ENCODE results near the gene CADM2. TPM values are rescaled to one million over a fixed set of nuclear protein-coding genes. Genes with fewer than 3 reads are reported as not detected.

Gene CADM2
- total RNA-seq, 2 experiments from 2014 or later = 0.30 to 0.58 TPM

GRCh38 chr3:85821130-85821756 lies 862.5 kb downstream of the CADM2 start:
- CTCF ChIA-PET = no interaction called here
- no peak overlapping the region for H3K27ac Mint-ChIP-seq
- H3K27me3 Mint-ChIP-seq = no peaks in the 10 kb centered on the region
- H3K36me3 Mint-ChIP-seq = no peaks in the 10 kb centered on the region
- ATAC-seq (no peak), DNase-seq (no peak)
- H3K4me3 Mint-ChIP-seq = no peak overlapping the region
- peaks cover 2% of the 10 kb centered on the region for H3K9me3 Mint-ChIP-seq (ENCODE audit: low read depth)
- no peaks in the 10 kb centered on the region for H3K4me1 Mint-ChIP-seq

GRCh38 chr3:85835857-85836440 lies 877.2 kb downstream of the CADM2 start:
- CTCF ChIA-PET = no interaction called here
- Mint-ChIP-seq H3K9me3 (ENCODE audit: low read depth) (no peaks in the 10 kb centered on the region), H3K4me1 (no peaks in the 10 kb centered on the region), H3K27ac (no peak overlapping the region), H3K36me3 (no peaks in the 10 kb centered on the region), H3K4me3 (no peak overlapping the region), H3K27me3 (no peaks in the 10 kb centered on the region)
- DNase-seq (no peak), ATAC-seq (no peak)

- no peaks in the 10 kb centered on the region for H3K9me3 Mint-ChIP-seq (ENCODE audit: low read depth)
- ATAC-seq = no peak
- no peak overlapping the region for H3K4me3 Mint-ChIP-seq
- no peak overlapping the region for H3K27ac Mint-ChIP-seq
- H3K36me3 Mint-ChIP-seq = no peaks in the 10 kb centered on the region
- H3K4me1 Mint-ChIP-seq = no peaks in the 10 kb centered on the region
- CTCF ChIA-PET = no interaction called here
- no peak for DNase-seq
- no peaks in the 10 kb centered on the region for H3K27me3 Mint-ChIP-seq
These were observed 878.6 kb downstream of the CADM2 start for GRCh38 chr3:85837402-85837801.

GRCh38 chr3:85838921-85839320 lies 880.1 kb downstream of the CADM2 start:
- H3K4me3 Mint-ChIP-seq = no peak overlapping the region
- H3K4me1 Mint-ChIP-seq = no peaks in the 10 kb centered on the region
- CTCF ChIA-PET = no interaction called here

GRCh38 chr3:85842081-85842480 lies 883.3 kb downstream of the CADM2 start:
- no peaks in the 10 kb centered on the region for H3K27me3 Mint-ChIP-seq
- H3K9me3 Mint-ChIP-seq (ENCODE audit: low read depth) = no peaks in the 10 kb centered on the region
- H3K36me3 Mint-ChIP-seq = no peaks in the 10 kb centered on the region
- CTCF ChIA-PET = no interaction called here
- no peaks in the 10 kb centered on the region for H3K4me1 Mint-ChIP-seq
- DNase-seq (no peak), ATAC-seq (no peak)
- no peak overlapping the region for H3K27ac Mint-ChIP-seq
- H3K4me3 Mint-ChIP-seq = no peak overlapping the region

More at GRCh38 chr3:85838921-85839320, 880.1 kb downstream of the CADM2 start:
- DNase-seq = no peak
- Mint-ChIP-seq H3K27ac (no peak overlapping the region), H3K27me3 (no peaks in the 10 kb centered on the region), H3K36me3 (no peaks in the 10 kb centered on the region), H3K9me3 (ENCODE audit: low read depth) (no peaks in the 10 kb centered on the region)
- no peak for ATAC-seq

- Mint-ChIP-seq H3K9me3 (ENCODE audit: low read depth) (no peaks in the 10 kb centered on the region), H3K36me3 (no peaks in the 10 kb centered on the region), H3K27ac (no peak overlapping the region), H3K4me1 (no peaks in the 10 kb centered on the region), H3K4me3 (no peak overlapping the region), H3K27me3 (no peaks in the 10 kb centered on the region)
- ATAC-seq (no peak), DNase-seq (no peak)
- CTCF ChIA-PET = no interaction called here
These were observed 888.2 kb downstream of the CADM2 start for GRCh38 chr3:85846940-85847339.

- Mint-ChIP-seq H3K4me1 (no peaks in the 10 kb centered on the region), H3K4me3 (no peak overlapping the region), H3K27me3 (no peaks in the 10 kb centered on the region), H3K36me3 (no peaks in the 10 kb centered on the region), H3K27ac (no peak overlapping the region), H3K9me3 (ENCODE audit: low read depth) (peaks cover 7% of the 10 kb centered on the region)
- DNase-seq (no peak), ATAC-seq (no peak)
- CTCF ChIA-PET = no interaction called here
These were observed 892.3 kb downstream of the CADM2 start for GRCh38 chr3:85851071-85851470.

GRCh38 chr3:85853805-85854204 lies 895.0 kb downstream of the CADM2 start:
- H3K4me3 Mint-ChIP-seq = no peak overlapping the region
- CTCF ChIA-PET = no interaction called here
- H3K36me3 Mint-ChIP-seq = no peaks in the 10 kb centered on the region
- no peak overlapping the region for H3K27ac Mint-ChIP-seq
- no peaks in the 10 kb centered on the region for H3K4me1 Mint-ChIP-seq
- ATAC-seq (no peak), DNase-seq (no peak)
- no peaks in the 10 kb centered on the region for H3K27me3 Mint-ChIP-seq
- peaks cover 7% of the 10 kb centered on the region for H3K9me3 Mint-ChIP-seq (ENCODE audit: low read depth)

GRCh38 chr3:85862893-85863455 lies 904.2 kb downstream of the CADM2 start:
- Mint-ChIP-seq H3K4me3 (no peak overlapping the region), H3K36me3 (no peaks in the 10 kb centered on the region), H3K9me3 (ENCODE audit: low read depth) (peaks cover 4% of the 10 kb centered on the region), H3K27ac (no peak overlapping the region), H3K27me3 (no peaks in the 10 kb centered on the region), H3K4me1 (no peaks in the 10 kb centered on the region)
- DNase-seq (no peak), ATAC-seq (no peak)
- CTCF ChIA-PET = no interaction called here

- H3K4me3 Mint-ChIP-seq = no peak overlapping the region
- DNase-seq = no peak
- CTCF ChIA-PET = no interaction called here
- no peaks in the 10 kb centered on the region for H3K27me3 Mint-ChIP-seq
- H3K36me3 Mint-ChIP-seq = no peaks in the 10 kb centered on the region
- H3K27ac Mint-ChIP-seq = no peak overlapping the region
- no peak for ATAC-seq
- no peaks in the 10 kb centered on the region for H3K4me1 Mint-ChIP-seq
- H3K9me3 Mint-ChIP-seq (ENCODE audit: low read depth) = peaks cover 4% of the 10 kb centered on the region
These were observed 906.1 kb downstream of the CADM2 start for GRCh38 chr3:85864896-85865295.

GRCh38 chr3:85867072-85867471 lies 908.3 kb downstream of the CADM2 start:
- Mint-ChIP-seq H3K27ac (no peak overlapping the region), H3K36me3 (no peaks in the 10 kb centered on the region), H3K27me3 (no peaks in the 10 kb centered on the region), H3K4me1 (no peaks in the 10 kb centered on the region), H3K9me3 (ENCODE audit: low read depth) (peaks cover 6% of the 10 kb centered on the region), H3K4me3 (no peak overlapping the region)
- DNase-seq (no peak), ATAC-seq (no peak)
- CTCF ChIA-PET = no interaction called here

GRCh38 chr3:85875589-85875988 lies 916.8 kb downstream of the CADM2 start:
- Mint-ChIP-seq H3K27ac (no peak overlapping the region), H3K9me3 (ENCODE audit: low read depth) (peaks cover 4% of the 10 kb centered on the region), H3K36me3 (no peaks in the 10 kb centered on the region), H3K4me1 (no peaks in the 10 kb centered on the region), H3K4me3 (no peak overlapping the region), H3K27me3 (no peaks in the 10 kb centered on the region)
- DNase-seq = no peak
- CTCF ChIA-PET = no interaction called here
- ATAC-seq = no peak

GRCh38 chr3:85877631-85878030 lies 918.8 kb downstream of the CADM2 start:
- CTCF ChIA-PET = no interaction called here
- H3K9me3 Mint-ChIP-seq (ENCODE audit: low read depth) = peaks cover 4% of the 10 kb centered on the region
- H3K27me3 Mint-ChIP-seq = no peaks in the 10 kb centered on the region
- H3K4me1 Mint-ChIP-seq = no peaks in the 10 kb centered on the region
- no peaks in the 10 kb centered on the region for H3K36me3 Mint-ChIP-seq
- H3K4me3 Mint-ChIP-seq = no peak overlapping the region
- DNase-seq (no peak), ATAC-seq (no peak)
- H3K27ac Mint-ChIP-seq = no peak overlapping the region

GRCh38 chr3:85881833-85882393 lies 923.1 kb downstream of the CADM2 start:
- Mint-ChIP-seq H3K4me1 (no peaks in the 10 kb centered on the region), H3K36me3 (no peaks in the 10 kb centered on the region), H3K27me3 (no peaks in the 10 kb centered on the region), H3K4me3 (no peak overlapping the region), H3K27ac (no peak overlapping the region), H3K9me3 (ENCODE audit: low read depth) (peaks cover 3% of the 10 kb centered on the region)
- CTCF ChIA-PET = no interaction called here
- ATAC-seq = no peak
- no peak for DNase-seq
